ENCODE measurements around the gene PON3. TPM values are rescaled to one million over a fixed set of nuclear protein-coding genes. Genes with fewer than 3 reads are reported as not detected.

Gene PON3
- total RNA-seq, 1 donor from 2014 or later, result not detected

GRCh38 chr7:95335093-95335492 is 61.1 kb downstream of the PON3 start:
- no peaks in the 10 kb centered on the region for H3K36me3 Mint-ChIP-seq
- peaks cover 4% of the 10 kb centered on the region for H3K4me1 Mint-ChIP-seq
- H3K4me3 Mint-ChIP-seq, result no peak overlapping the region
- Histone ChIP-seq H3K4me1 (no peaks in the 10 kb centered on the region), H3K4me3 (no peak overlapping the region), H3K27me3 (no peaks in the 10 kb centered on the region), H3K36me3 (no peaks in the 10 kb centered on the region), H3K4me2 (no peak overlapping the region), H4K20me1 (ENCODE audit: low read depth) (no peaks in the 10 kb centered on the region), H3K27ac (no peak overlapping the region), H3K79me2 (ENCODE audit: low read depth) (no peaks in the 10 kb centered on the region), H2AFZ (replicated peaks) (no peak overlapping the region), H3K9ac (no peak overlapping the region), H3F3A (ENCODE audit: low read depth) (no peaks in the 10 kb centered on the region), H3K9me3 (ENCODE audit: low read depth) (no peaks in the 10 kb centered on the region)
- H3K27me3 Mint-ChIP-seq (ENCODE audit: insufficient read depth, low read depth), result no peaks in the 10 kb centered on the region
- no peaks in the 10 kb centered on the region for H3K9me3 Mint-ChIP-seq
- DNase-seq (ENCODE audit: low spot score), result no peak
- no peak overlapping the region for H3K27ac Mint-ChIP-seq
- TF ChIP-seq EZH2phosphoT487 (IDR thresholded peaks at IDR 0.05) (no peak), CTCF (IDR thresholded peaks at IDR 0.05) (no peak), EZH2 (IDR thresholded peaks at IDR 0.05) (no peak)

GRCh38 chr7:95334447-95334846 is 61.7 kb downstream of the PON3 start:
- Mint-ChIP-seq H3K27ac (no peak overlapping the region), H3K4me1 (peaks cover 4% of the 10 kb centered on the region), H3K9me3 (no peaks in the 10 kb centered on the region), H3K4me3 (no peak overlapping the region), H3K36me3 (no peaks in the 10 kb centered on the region), H3K27me3 (ENCODE audit: insufficient read depth, low read depth) (no peaks in the 10 kb centered on the region)
- Histone ChIP-seq H3K79me2 (ENCODE audit: low read depth) (no peaks in the 10 kb centered on the region), H3K27me3 (no peaks in the 10 kb centered on the region), H3F3A (ENCODE audit: low read depth) (no peaks in the 10 kb centered on the region), H4K20me1 (ENCODE audit: low read depth) (no peaks in the 10 kb centered on the region), H3K4me1 (no peaks in the 10 kb centered on the region), H3K9ac (no peak overlapping the region), H3K9me3 (ENCODE audit: low read depth) (no peaks in the 10 kb centered on the region), H3K4me2 (no peak overlapping the region), H3K36me3 (no peaks in the 10 kb centered on the region), H3K27ac (no peak overlapping the region), H3K4me3 (no peak overlapping the region), H2AFZ (replicated peaks) (no peak overlapping the region)
- no peak for TF ChIP-seq EZH2 (IDR thresholded peaks at IDR 0.05)
- TF ChIP-seq CTCF (IDR thresholded peaks at IDR 0.05), result no peak
- TF ChIP-seq EZH2phosphoT487 (IDR thresholded peaks at IDR 0.05), result no peak
- no peak for DNase-seq (ENCODE audit: low spot score)

- no peak overlapping the region for H3K4me3 Mint-ChIP-seq
- no peak overlapping the region for H2AFZ ChIP-seq (replicated peaks)
- TF ChIP-seq EZH2phosphoT487 (IDR thresholded peaks at IDR 0.05) (no peak), CTCF (IDR thresholded peaks at IDR 0.05) (no peak), EZH2 (IDR thresholded peaks at IDR 0.05) (no peak)
- H3K27me3 ChIP-seq, result peaks cover under 1% of the 10 kb centered on the region
- peaks cover 2% of the 10 kb centered on the region for H3K27me3 Mint-ChIP-seq (ENCODE audit: insufficient read depth, low read depth)
- H3K9me3 Mint-ChIP-seq, result no peaks in the 10 kb centered on the region
- DNase-seq (ENCODE audit: low spot score), result no peak
- H3K36me3 Mint-ChIP-seq, result no peaks in the 10 kb centered on the region
- H3K27ac Mint-ChIP-seq, result no peak overlapping the region
- peaks cover 6% of the 10 kb centered on the region for H3K4me1 Mint-ChIP-seq
- no peaks in the 10 kb centered on the region for H3F3A ChIP-seq (ENCODE audit: low read depth)
- H3K9me3 ChIP-seq (ENCODE audit: low read depth), result no peaks in the 10 kb centered on the region
- H3K36me3 ChIP-seq, result no peaks in the 10 kb centered on the region
- no peaks in the 10 kb centered on the region for H3K79me2 ChIP-seq (ENCODE audit: low read depth)
- H4K20me1 ChIP-seq (ENCODE audit: low read depth), result no peaks in the 10 kb centered on the region
- no peak overlapping the region for H3K4me3 ChIP-seq
- no peak overlapping the region for H3K4me2 ChIP-seq
- no peak overlapping the region for H3K27ac ChIP-seq
- no peak overlapping the region for H3K9ac ChIP-seq
- no peaks in the 10 kb centered on the region for H3K4me1 ChIP-seq
Measured at GRCh38 chr7:95330961-95331337, 65.2 kb downstream of the PON3 start.

All from neural progenitor cell (in vitro differentiated cells).